Activated naive CD4-positive, alpha-beta T cell treated with anti-CD3 and anti-CD28 coated beads, Interleukin-2, amount 50 U/mL, for 72 hours (primary cell): ENCODE results near the gene ICOS. TPM values are rescaled to one million over a fixed set of nuclear protein-coding genes. Genes with fewer than 3 reads are reported as not detected.
"Not testable (repeated sequence)": the region's sequence is repeated elsewhere in the genome, so short reads cannot be mapped to it uniquely, and the experiment has no call there.

ENCODE experiments used
- ATAC-seq, 2 donors: fragments of 150-1000 bp; cut with Tn5 transposase; 2 replicates each; pipeline ENCODE4 v1.10.0; 2021; ENCODE audit warnings: mild to moderate bottlenecking in 2 of 2, moderate library complexity in 2 of 2
- DNase-seq, 2 donors: peaks; one replicate each; pipeline ENCODE4 v3.0.0; 2021 to 2022; ENCODE audit warnings: low spot score in 2 of 2
- H3K27ac Mint-ChIP-seq, 2 donors: one replicate each; pipeline ENCODE4 v1.8.0; 2022; ENCODE audit warnings: mild to moderate bottlenecking in 2 of 2, mixed read lengths in 2 of 2
- H3K36me3 Mint-ChIP-seq, 2 donors: one replicate each; pipeline ENCODE4 v1.8.0; 2022; ENCODE audit warnings: mixed read lengths in 2 of 2
- H3K9me3 Mint-ChIP-seq, 2 donors: one replicate each; pipeline ENCODE4 v1.8.0; 2022; ENCODE audit warnings: mixed read lengths in 2 of 2
- total RNA-seq, 2 donors: library from RNA; stranded (reverse); gene quantifications; one replicate each; pipeline ENCODE4 v1.2.3, GENCODE V29; 2022

ICOS gene
- total RNA-seq, 2 donors from 2014 or later, result 54.4 to 117 TPM

GRCh38 chr2:203940039-203940438 is 3.5 kb downstream of the ICOS start:
- H3K36me3 Mint-ChIP-seq, result peaks cover 67 to 87% of the 10 kb centered on the region in 2 donors
- peaks cover 0 to 11% of the 10 kb centered on the region in 2 donors for H3K9me3 Mint-ChIP-seq
- ATAC-seq (peak; percentile 12 to 17), DNase-seq (no peak)
- H3K27ac Mint-ChIP-seq, result peak overlapping the region; percentile 90 to 99

- Mint-ChIP-seq H3K36me3 (peaks cover 52 to 89% of the 10 kb centered on the region in 2 donors), H3K9me3 (peaks cover 0 to 13% of the 10 kb centered on the region in 2 donors), H3K27ac (peak overlapping the region; percentile 76 to 89)
- ATAC-seq, result peak in 1 of 2 donors; percentile 32
- DNase-seq, result not testable (repeated sequence)
Observed at GRCh38 chr2:203943493-203944382, 7.2 kb downstream of the ICOS start.

DNA sequence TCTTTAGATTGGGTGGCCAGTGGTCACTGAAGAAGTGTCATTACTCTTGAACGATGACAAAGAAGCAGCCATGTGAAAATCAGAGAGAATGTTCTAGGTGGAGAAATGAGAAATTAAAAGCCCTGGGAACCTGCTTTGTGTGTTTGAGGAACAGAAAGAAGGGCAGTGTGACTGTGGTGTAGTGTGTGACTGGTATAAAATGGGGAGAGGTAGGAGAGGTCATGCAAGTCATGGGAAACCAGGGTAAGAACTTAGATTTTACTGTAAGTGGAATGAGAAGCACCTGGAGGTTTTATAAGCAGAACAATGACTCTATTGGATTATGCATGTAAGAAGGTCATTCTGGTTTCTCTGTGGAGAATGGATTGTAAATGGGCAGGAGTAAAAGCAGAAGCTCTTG is 12.2 kb downstream of the ICOS start:
- peaks cover 19 to 69% of the 10 kb centered on the region in 2 donors for H3K36me3 Mint-ChIP-seq
- peak; percentile 14 to 23 for ATAC-seq
- peak overlapping the region; percentile 59 to 79 for H3K27ac Mint-ChIP-seq
- no peak for DNase-seq
- H3K9me3 Mint-ChIP-seq, result peaks cover 0 to 10% of the 10 kb centered on the region in 2 donors

DNA sequence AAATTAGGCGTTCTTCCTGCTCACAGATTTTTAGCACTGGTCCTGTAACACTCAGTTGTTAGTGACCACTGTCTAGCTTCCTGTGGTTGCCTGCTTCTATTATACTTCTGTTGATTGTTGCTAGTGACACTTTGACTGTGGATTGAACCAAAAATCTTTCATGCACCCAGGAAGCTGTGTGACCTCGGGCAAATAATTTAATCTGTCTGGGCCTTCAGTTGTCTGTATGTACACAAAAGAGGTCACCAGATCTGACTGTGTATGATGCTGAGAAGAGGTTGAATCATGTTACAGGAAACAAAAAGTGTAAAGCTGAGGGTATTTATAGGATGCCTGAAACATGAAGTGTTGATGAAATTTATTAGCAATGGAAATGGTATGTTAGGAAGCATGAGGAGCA is 12.7 kb downstream of the ICOS start:
- ATAC-seq, result peak; percentile 38 to 62
- DNase-seq, result no peak
- Mint-ChIP-seq H3K36me3 (peaks cover 14 to 64% of the 10 kb centered on the region in 2 donors), H3K9me3 (peaks cover 0 to 7% of the 10 kb centered on the region in 2 donors), H3K27ac (peak overlapping the region; percentile 59 to 81)

- H3K9me3 Mint-ChIP-seq, result no peaks in the 10 kb centered on the region
Observed at GRCh38 chr2:203951366-203951902, 14.9 kb downstream of the ICOS start.

DNA sequence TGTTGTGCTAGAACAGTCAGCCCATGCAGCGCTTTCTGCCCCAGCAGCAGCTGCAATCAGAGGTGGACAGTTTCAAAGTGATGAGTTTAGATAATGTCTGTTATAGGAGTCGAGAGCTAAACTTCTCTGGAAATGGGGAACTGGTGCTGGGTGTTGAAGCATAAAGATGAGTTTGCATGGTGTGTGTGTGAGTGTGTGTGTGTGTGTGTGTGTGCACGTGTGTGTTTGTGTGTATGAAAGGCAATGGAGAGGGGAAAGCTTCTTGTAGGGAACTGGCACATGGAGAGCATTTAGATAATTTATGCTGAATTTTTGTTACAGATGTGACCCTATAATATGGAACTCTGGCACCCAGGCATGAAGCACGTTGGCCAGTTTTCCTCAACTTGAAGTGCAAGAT is 22.7 kb downstream of the ICOS start:
- no peak for DNase-seq
- peaks cover 35 to 56% of the 10 kb centered on the region in 2 donors for H3K36me3 Mint-ChIP-seq
- H3K9me3 Mint-ChIP-seq, result no peaks in the 10 kb centered on the region
- peak in 1 of 2 donors; percentile 16 for ATAC-seq
- H3K27ac Mint-ChIP-seq, result peak overlapping the region in 1 of 2 donors; percentile 66

More at GRCh38 chr2:203951366-203951902, 14.9 kb downstream of the ICOS start:
- H3K36me3 Mint-ChIP-seq, result peaks cover 5 to 58% of the 10 kb centered on the region in 2 donors
- no peak for DNase-seq
- peak overlapping the region; percentile 73 to 87 for H3K27ac Mint-ChIP-seq
- ATAC-seq, result peak; percentile 32 to 80

- no peak for ATAC-seq
- Mint-ChIP-seq H3K9me3 (no peaks in the 10 kb centered on the region), H3K36me3 (peaks cover 35 to 56% of the 10 kb centered on the region in 2 donors), H3K27ac (no peak overlapping the region)
- no peak for DNase-seq
Observed at GRCh38 chr2:203959672-203960071, 23.1 kb downstream of the ICOS start.

GRCh38 chr2:203960811-203961210 is 24.2 kb downstream of the ICOS start:
- Mint-ChIP-seq H3K36me3 (peaks cover 35 to 44% of the 10 kb centered on the region in 2 donors), H3K9me3 (no peaks in the 10 kb centered on the region), H3K27ac (peak overlapping the region in 1 of 2 donors; percentile 24)
- DNase-seq (no peak), ATAC-seq (no peak)

DNA sequence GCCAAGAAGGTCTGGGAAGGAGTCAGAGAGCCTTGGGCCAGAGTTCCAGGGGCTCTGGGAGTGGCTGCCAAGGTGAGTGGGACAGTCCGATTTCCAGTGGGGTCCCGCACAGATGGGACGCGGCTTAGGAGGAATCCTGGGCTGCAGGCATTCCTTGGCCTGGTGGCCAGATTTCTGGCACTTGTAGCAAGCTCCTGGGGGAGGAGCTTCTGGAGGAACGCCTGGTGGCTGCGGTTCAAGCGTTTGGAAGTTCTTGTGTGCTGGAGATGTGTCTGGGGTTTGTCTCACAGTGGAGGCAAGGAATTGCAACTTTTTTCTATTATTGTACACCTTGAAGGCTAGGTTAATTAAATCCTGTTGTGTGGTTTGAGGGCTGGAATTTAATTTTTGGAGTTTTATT is 28.6 kb downstream of the ICOS start:
- DNase-seq, H3K9me3 Mint-ChIP-seq, ATAC-seq: not testable (repeated sequence)
- Mint-ChIP-seq H3K36me3 (peaks cover 0 to 14% of the 10 kb centered on the region in 2 donors), H3K27ac (peak overlapping the region in 1 of 2 donors; percentile 12)

GRCh38 chr2:203971251-203971650 is 34.7 kb downstream of the ICOS start:
- Mint-ChIP-seq H3K9me3 (peaks cover 0 to 18% of the 10 kb centered on the region in 2 donors), H3K36me3 (peaks cover 0 to 33% of the 10 kb centered on the region in 2 donors), H3K27ac (peak overlapping the region in 1 of 2 donors; percentile 62)
- DNase-seq (no peak), ATAC-seq (no peak)

DNA sequence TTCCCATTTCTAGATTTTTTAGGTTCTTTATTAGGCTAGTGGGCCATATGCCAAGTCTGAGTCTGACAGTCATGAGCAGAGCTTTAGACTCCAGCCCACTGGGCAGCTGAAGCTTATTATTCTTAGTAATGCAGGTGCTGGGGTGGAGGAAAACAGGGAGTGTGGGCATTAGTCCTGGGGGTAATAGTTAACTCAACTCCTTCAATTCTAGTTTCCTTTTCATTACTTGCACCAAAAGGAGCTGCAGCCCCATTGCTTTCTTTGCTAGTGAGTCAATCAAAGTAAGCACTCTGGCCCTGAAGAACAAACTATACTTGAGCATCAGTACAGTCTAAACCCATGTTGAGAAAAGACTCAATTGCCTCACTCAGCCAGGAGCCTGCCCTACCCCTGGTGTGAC is 35.5 kb downstream of the ICOS start:
- H3K27ac Mint-ChIP-seq, result no peak overlapping the region
- no peak for ATAC-seq
- peaks cover 0 to 18% of the 10 kb centered on the region in 2 donors for H3K9me3 Mint-ChIP-seq
- DNase-seq, result no peak
- H3K36me3 Mint-ChIP-seq, result peaks cover 0 to 37% of the 10 kb centered on the region in 2 donors

DNA sequence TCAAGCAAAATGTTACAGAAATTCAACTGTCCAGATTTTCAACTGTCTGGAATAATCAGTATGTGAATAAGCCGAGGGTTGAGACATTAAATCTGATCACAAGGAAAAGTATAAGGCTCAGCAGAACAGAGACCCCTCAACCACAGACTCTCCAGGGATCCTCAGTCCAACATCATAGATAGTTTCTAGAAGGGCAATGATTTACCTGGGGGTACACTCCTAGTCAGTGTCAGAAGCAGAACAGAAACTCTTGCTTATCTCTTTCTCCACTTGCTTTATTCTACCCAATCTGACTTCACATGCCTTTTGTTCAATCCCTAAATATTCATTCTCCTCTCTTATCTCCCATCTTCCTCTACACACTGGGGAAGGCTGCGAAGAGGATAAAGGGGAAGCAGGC is 36.4 kb downstream of the ICOS start:
- ATAC-seq (no peak), DNase-seq (no peak)
- H3K36me3 Mint-ChIP-seq, result peaks cover 0 to 38% of the 10 kb centered on the region in 2 donors
- peak overlapping the region; percentile 48 to 83 for H3K27ac Mint-ChIP-seq
- H3K9me3 Mint-ChIP-seq, result peaks cover 0 to 18% of the 10 kb centered on the region in 2 donors

DNA sequence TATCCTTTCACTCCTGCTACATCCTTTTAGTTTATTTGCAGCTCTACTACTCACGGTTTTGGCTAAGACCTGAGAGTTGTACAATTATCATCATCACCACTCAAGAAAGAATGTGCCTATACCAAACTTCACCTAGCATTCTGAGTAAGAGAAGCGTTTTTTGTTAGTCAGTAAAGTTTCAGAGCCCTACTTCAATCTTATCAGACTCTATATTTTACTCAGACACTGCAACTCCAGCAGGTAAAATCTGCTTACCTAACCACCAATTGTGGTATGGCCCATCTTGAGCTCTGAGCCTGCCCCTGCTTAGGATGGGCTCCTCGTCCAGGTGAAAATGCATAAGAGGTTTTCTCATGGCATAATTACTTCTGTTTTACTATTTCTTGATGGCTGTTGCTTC is 37.1 kb downstream of the ICOS start:
- H3K36me3 Mint-ChIP-seq, result peaks cover 0 to 38% of the 10 kb centered on the region in 2 donors
- peak overlapping the region; percentile 48 to 83 for H3K27ac Mint-ChIP-seq
- H3K9me3 Mint-ChIP-seq, result peaks cover 0 to 18% of the 10 kb centered on the region in 2 donors
- ATAC-seq, result peak; percentile 91 to 94
- DNase-seq, result no peak

GRCh38 chr2:203975912-203976311 is 39.3 kb downstream of the ICOS start:
- DNase-seq, result no peak
- peaks cover 0 to 28% of the 10 kb centered on the region in 2 donors for H3K36me3 Mint-ChIP-seq
- H3K9me3 Mint-ChIP-seq, result peaks cover 0 to 14% of the 10 kb centered on the region in 2 donors
- no peak overlapping the region for H3K27ac Mint-ChIP-seq
- no peak for ATAC-seq

DNA sequence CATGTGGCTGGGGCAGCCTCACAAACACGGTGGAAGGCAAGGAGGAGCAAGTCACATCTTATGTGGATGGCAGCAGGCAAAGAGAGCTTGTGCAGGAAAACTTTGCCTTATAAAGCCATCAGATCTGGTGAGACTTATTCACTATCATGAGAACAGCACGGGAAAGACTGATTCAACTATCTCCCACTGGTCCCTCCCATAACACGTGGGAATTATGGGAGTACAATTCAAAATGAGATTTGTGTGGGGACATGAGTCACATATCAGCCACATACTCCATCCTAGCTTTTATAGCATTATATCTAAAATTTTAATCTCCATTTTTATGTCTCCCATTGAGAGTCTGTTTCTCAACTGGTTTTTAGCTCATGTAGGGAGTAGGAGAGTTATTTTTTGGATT is 45.7 kb downstream of the ICOS start:
- H3K36me3 Mint-ChIP-seq, result peaks cover 0 to 28% of the 10 kb centered on the region in 2 donors
- no peak for DNase-seq
- ATAC-seq, result peak; percentile 55 to 85
- H3K9me3 Mint-ChIP-seq, result peaks cover 9 to 27% of the 10 kb centered on the region in 2 donors
- no peak overlapping the region for H3K27ac Mint-ChIP-seq

DNA sequence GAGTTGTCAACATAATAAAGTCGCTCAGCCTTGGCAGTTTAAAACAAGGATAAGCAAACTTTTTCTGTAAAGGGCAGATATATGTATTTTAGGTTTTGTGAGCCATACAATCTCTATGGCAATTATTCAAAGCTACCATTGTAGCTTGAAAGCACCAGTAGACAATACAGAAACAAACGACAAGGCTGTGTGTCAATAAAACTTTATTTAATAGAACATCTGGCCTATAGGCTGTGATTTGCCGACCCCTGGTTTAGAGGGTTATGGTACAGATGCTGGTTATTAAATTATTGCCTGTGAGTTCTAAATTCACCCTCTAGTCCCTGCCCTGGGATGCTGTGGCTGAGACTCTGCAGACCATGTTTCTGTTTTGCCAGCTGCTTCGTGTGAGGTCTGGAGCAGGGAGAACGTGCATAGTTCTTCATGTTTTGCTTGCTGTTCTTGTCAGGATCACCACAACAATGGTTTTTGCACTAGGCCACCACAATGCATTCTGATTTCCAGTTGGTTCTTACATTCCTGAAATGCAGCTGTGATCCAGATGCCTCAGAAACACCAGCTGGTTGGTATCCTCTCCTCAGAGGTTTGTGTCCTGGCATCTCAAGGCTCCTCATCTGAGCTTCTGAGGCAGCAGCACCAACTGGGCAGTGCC is 46.6 kb downstream of the ICOS start:
- DNase-seq (no peak), ATAC-seq (no peak)
- Mint-ChIP-seq H3K27ac (no peak overlapping the region), H3K9me3 (peaks cover 9 to 27% of the 10 kb centered on the region in 2 donors), H3K36me3 (peaks cover 0 to 28% of the 10 kb centered on the region in 2 donors)

- not testable (repeated sequence) for DNase-seq, H3K27ac Mint-ChIP-seq, ATAC-seq
- peaks cover 9 to 27% of the 10 kb centered on the region in 2 donors for H3K9me3 Mint-ChIP-seq
- peaks cover 0 to 28% of the 10 kb centered on the region in 2 donors for H3K36me3 Mint-ChIP-seq
Observed at GRCh38 chr2:203985978-203986377, 49.4 kb downstream of the ICOS start.
